CD4-positive, alpha-beta T cell (primary cell): ENCODE results near the gene ERC2. TPM values are rescaled to one million over a fixed set of nuclear protein-coding genes. Genes with fewer than 3 reads are reported as not detected.

Experiments used
- ATAC-seq: fragments of 200-7000 bp; cut with Tn5 transposase; one replicate; pipeline ENCODE4 v1.10.0; 2022; ENCODE audit warnings: mild to moderate bottlenecking; ENCODE audit not compliant: poor library complexity
- CTCF ChIA-PET: fragments of 350-600 bp; sonication (Branson Sonifier 250); formaldehyde crosslinking; loops from one replicate; lab custom pipeline; 2021; ENCODE audit warnings: antibody characterized with exemption, inconsistent platforms; lab: Charles Lee
- POLR2A ChIA-PET: fragments of 350-600 bp; sonication (Branson Sonifier 250); formaldehyde crosslinking; loops from one replicate; lab custom pipeline; 2021; ENCODE audit warnings: antibody characterized with exemption, inconsistent platforms; lab: Charles Lee
- DNase-seq, 14 experiments: peaks; one replicate each; pipeline ENCODE4 v3.0.0-alpha.2; 2013 to 2020; ENCODE audit warnings: mixed read lengths in 2 of 14
- H3K27ac ChIP-seq, 2 donors: one replicate each; pipeline versions ENCODE4 v1.5.1 to v1.7.0; 2013; ENCODE audit warnings: low read length in 2 of 2, low read depth in 1 of 2, mild to moderate bottlenecking in 1 of 2
- H3K27me3 ChIP-seq, 2 experiments: 1 replicate in 1 of 2; 2 replicates in 1 of 2; pipeline versions ENCODE4 v1.6.1 to v1.7.0; 2013; ENCODE audit warnings: low read length in 2 of 2, control low read depth in 1 of 2, mild to moderate bottlenecking in 1 of 2, moderate library complexity in 1 of 2; ENCODE audit not compliant: insufficient read depth in 2 of 2, control insufficient read depth in 1 of 2
- H3K36me3 ChIP-seq: one replicate; pipeline ENCODE4 v1.6.1; 2013; ENCODE audit warnings: low read length, control low read depth; ENCODE audit not compliant: insufficient read depth
- H3K4me1 ChIP-seq: one replicate; pipeline ENCODE4 v1.6.1; 2013; ENCODE audit warnings: low read length, control low read depth; ENCODE audit not compliant: insufficient read depth
- H3K4me3 ChIP-seq: one replicate; pipeline ENCODE4 v1.5.1; 2013; ENCODE audit warnings: mild to moderate bottlenecking, low read length, moderate library complexity
- H3K9me3 ChIP-seq, 2 experiments: 1 replicate in 1 of 2; 2 replicates in 1 of 2; pipeline versions ENCODE4 v1.6.1 to v1.7.0; 2013; ENCODE audit warnings: low read length in 2 of 2, mild to moderate bottlenecking in 2 of 2, control low read depth in 1 of 2, moderate library complexity in 1 of 2; ENCODE audit not compliant: control insufficient read depth in 1 of 2, insufficient read depth in 1 of 2
- H3K27ac Mint-ChIP-seq: one replicate; pipeline ENCODE4 v1.8.0; 2020; ENCODE audit warnings: mixed read lengths
- H3K27me3 Mint-ChIP-seq: one replicate; pipeline ENCODE4 v1.8.0; 2021; ENCODE audit warnings: mixed read lengths
- H3K36me3 Mint-ChIP-seq: one replicate; pipeline ENCODE4 v1.8.0; 2021; ENCODE audit warnings: low read depth, mixed read lengths
- H3K4me1 Mint-ChIP-seq: one replicate; pipeline ENCODE4 v1.8.0; 2021; ENCODE audit warnings: low read depth, mixed read lengths
- H3K4me3 Mint-ChIP-seq: one replicate; pipeline ENCODE4 v1.8.0; 2020; ENCODE audit warnings: mild to moderate bottlenecking, mixed read lengths
- H3K9me3 Mint-ChIP-seq: one replicate; pipeline ENCODE4 v1.8.0; 2020; ENCODE audit warnings: mixed read lengths
- intact Hi-C, 2 experiments: fragments of 100-400 bp; cut with DNase I in 1 of 2; cut with micrococcal nuclease in 1 of 2; formaldehyde crosslinking; loops; one replicate each; pipeline versions ENCODE4 v1.15.1 to v1.9.0; 2023 to 2025; cut with DNase I, micrococcal nuclease
- total RNA-seq, 174 experiments: library from RNA in 2 of 174; stranded (reverse) in 2 of 174; gene quantifications; one replicate each; pipeline ENCODE4 v1.2.3 and lab custom pipeline; 2021 to 2026
- TF ChIP-seq, protein P1 (sequence below): fragments of 200-600 bp; IDR thresholded peaks from one replicate; pipeline ENCODE4 v1.8.0; 2022; ENCODE audit warnings: antibody characterized with exemption, mild to moderate bottlenecking

The ERC2 gene
- total RNA-seq, 2 experiments from 2014 or later = not detected

DNA sequence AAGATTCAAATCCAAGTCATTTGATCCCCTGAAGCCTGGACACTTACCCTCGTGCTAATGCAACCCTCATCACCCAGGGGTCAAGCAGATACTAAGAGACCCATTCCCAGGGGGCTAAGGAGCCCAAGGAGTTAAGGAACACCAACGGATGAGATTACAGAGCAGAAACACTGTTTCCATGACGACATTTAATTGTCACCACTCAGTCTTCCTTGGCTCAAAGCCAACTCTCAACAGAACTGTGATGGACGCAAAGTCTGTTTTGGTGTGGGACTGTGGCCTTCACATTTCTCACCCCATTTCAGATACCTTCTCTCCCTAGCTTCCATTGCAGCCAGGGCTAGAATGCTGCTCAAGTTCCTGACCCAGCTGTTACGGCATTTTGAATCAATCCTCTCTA is 597.7 kb downstream of the ERC2 start:
- ChIA-PET CTCF (no interaction called here), POLR2A (no interaction called here)
- Mint-ChIP-seq H3K4me1 (no peaks in the 10 kb centered on the region), H3K27me3 (no peaks in the 10 kb centered on the region), H3K9me3 (no peaks in the 10 kb centered on the region), H3K27ac (no peak overlapping the region), H3K4me3 (no peak overlapping the region), H3K36me3 (no peaks in the 10 kb centered on the region)
- Histone ChIP-seq H3K36me3 (no peaks in the 10 kb centered on the region), H3K27me3 (no peaks in the 10 kb centered on the region), H3K9me3 (no peaks in the 10 kb centered on the region), H3K4me1 (no peaks in the 10 kb centered on the region), H3K27ac (no peak overlapping the region), H3K4me3 (no peak overlapping the region)
- TF ChIP-seq, protein P1, sequence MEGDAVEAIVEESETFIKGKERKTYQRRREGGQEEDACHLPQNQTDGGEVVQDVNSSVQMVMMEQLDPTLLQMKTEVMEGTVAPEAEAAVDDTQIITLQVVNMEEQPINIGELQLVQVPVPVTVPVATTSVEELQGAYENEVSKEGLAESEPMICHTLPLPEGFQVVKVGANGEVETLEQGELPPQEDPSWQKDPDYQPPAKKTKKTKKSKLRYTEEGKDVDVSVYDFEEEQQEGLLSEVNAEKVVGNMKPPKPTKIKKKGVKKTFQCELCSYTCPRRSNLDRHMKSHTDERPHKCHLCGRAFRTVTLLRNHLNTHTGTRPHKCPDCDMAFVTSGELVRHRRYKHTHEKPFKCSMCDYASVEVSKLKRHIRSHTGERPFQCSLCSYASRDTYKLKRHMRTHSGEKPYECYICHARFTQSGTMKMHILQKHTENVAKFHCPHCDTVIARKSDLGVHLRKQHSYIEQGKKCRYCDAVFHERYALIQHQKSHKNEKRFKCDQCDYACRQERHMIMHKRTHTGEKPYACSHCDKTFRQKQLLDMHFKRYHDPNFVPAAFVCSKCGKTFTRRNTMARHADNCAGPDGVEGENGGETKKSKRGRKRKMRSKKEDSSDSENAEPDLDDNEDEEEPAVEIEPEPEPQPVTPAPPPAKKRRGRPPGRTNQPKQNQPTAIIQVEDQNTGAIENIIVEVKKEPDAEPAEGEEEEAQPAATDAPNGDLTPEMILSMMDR = no peak
- intact Hi-C loops = no loop called here
- no peak for ATAC-seq
- DNase-seq = no peak

DNA sequence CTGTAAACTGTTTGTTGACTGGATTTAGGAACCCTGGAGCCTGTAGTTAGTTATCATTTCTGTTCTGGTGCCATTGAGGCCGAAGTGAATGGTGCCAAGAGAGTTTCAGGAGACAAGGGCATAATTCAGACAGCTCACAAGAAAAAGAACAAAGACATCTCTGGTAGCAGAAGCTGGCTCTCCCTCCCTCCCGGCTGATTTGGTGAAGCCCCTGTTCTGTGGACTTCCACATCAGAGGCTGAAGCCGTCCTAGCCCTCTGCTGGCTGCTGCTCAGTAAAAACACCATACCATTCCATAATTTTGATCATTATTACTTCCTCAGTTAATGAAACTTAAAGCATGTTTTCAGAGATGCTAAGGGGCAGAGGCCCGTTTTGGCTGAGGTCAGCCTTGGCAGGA is 599.9 kb downstream of the ERC2 start:
- TF ChIP-seq, protein P1 = no peak
- no peak overlapping the region for H3K27ac ChIP-seq
- no peaks in the 10 kb centered on the region for H3K36me3 Mint-ChIP-seq
- ChIA-PET POLR2A (no interaction called here), CTCF (no interaction called here)
- H3K27me3 ChIP-seq = no peaks in the 10 kb centered on the region
- H3K27me3 Mint-ChIP-seq = no peaks in the 10 kb centered on the region
- H3K4me3 ChIP-seq = no peak overlapping the region
- H3K36me3 ChIP-seq = no peaks in the 10 kb centered on the region
- intact Hi-C loops = no loop called here
- no peaks in the 10 kb centered on the region for H3K4me1 ChIP-seq
- no peaks in the 10 kb centered on the region for H3K9me3 Mint-ChIP-seq
- no peaks in the 10 kb centered on the region for H3K4me1 Mint-ChIP-seq
- H3K9me3 ChIP-seq = no peaks in the 10 kb centered on the region
- DNase-seq (no peak), ATAC-seq (no peak)
- H3K27ac Mint-ChIP-seq = no peak overlapping the region
- H3K4me3 Mint-ChIP-seq = no peak overlapping the region

DNA sequence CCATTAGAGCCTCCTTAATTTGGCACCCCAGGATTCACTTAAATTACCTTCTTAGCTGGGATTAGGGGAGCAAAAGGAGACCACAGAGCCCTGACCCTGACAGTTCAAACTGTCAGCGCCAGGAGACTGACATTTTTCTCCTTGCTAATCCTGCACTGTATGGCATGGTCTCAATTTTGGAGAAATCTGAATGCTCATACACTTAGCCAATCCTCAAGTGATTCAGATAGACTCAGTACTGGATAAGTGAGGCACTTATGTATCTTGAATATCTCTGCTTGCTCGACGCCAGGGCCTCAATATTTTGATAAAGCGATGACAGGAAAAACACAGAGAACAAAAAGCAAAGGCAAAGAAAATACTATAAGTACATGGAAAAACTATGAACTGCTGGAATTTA is 605.2 kb downstream of the ERC2 start:
- Histone ChIP-seq H3K4me3 (no peak overlapping the region), H3K9me3 (no peaks in the 10 kb centered on the region), H3K27me3 (no peaks in the 10 kb centered on the region), H3K27ac (no peak overlapping the region), H3K4me1 (no peaks in the 10 kb centered on the region), H3K36me3 (no peaks in the 10 kb centered on the region)
- no peak for ATAC-seq
- ChIA-PET CTCF (no interaction called here), POLR2A (no interaction called here)
- intact Hi-C loops = no loop called here
- Mint-ChIP-seq H3K27me3 (no peaks in the 10 kb centered on the region), H3K36me3 (no peaks in the 10 kb centered on the region), H3K27ac (no peak overlapping the region), H3K4me3 (no peak overlapping the region), H3K9me3 (no peaks in the 10 kb centered on the region), H3K4me1 (no peaks in the 10 kb centered on the region)
- TF ChIP-seq, protein P1 = no peak
- DNase-seq = no peak
